ENCODE results near the gene ZFP36. TPM values are rescaled to one million over a fixed set of nuclear protein-coding genes. Genes with fewer than 3 reads are reported as not detected.

Gene ZFP36
- total RNA-seq, 1 experiment from 2014 or later: 36.3 TPM

Small RNAs within 50 kb of the gene (microRNA-seq; reads per million reads assigned to microRNA genes)
- not detected for gene MIR4530 (ENCODE audit: borderline number of aligned reads, borderline replicate concordance)

Other genes starting within 250 kb of the ZFP36 start
- gene NCCRP1, start 209.9 kb upstream of the ZFP36 start, total RNA-seq (2021): 22.7 and 23.2 TPM in 2 replicates
- gene SYCN, start 202.6 kb upstream of the ZFP36 start, total RNA-seq (2021): not detected in 2 replicates
- gene IFNL3, start 161.8 kb upstream of the ZFP36 start, total RNA-seq (2021): not detected in 2 replicates
- gene IFNL4, start 158.0 kb upstream of the ZFP36 start, total RNA-seq (2021): not detected in 2 replicates
- not detected in 2 replicates for gene IFNL2, start 138.5 kb upstream of the ZFP36 start, total RNA-seq (2021)
- not detected in 2 replicates for gene IFNL1, start 110.4 kb upstream of the ZFP36 start, total RNA-seq (2021)
- 2.3 and 4.0 TPM in 2 replicates for gene LRFN1, start 86.0 kb upstream of the ZFP36 start, total RNA-seq (2021)
- gene GMFG, start 70.8 kb upstream of the ZFP36 start, total RNA-seq (2021): 0.78 TPM in 1 of 2 replicates, not detected in the other
- 152 and 163 TPM in 2 replicates for gene SAMD4B, start 64.4 kb upstream of the ZFP36 start, total RNA-seq (2021)
- gene PAF1, start 15.7 kb upstream of the ZFP36 start, total RNA-seq (2021): 54.3 and 61.1 TPM in 2 replicates
- gene MED29, start 15.5 kb upstream of the ZFP36 start, total RNA-seq (2021): 18.6 and 30.9 TPM in 2 replicates
- 26.1 and 32.1 TPM in 2 replicates for gene PLEKHG2, start 5.8 kb downstream of the ZFP36 start, total RNA-seq (2021)
- 2,510 and 2,860 TPM in 2 replicates for gene RPS16, start 29.1 kb downstream of the ZFP36 start, total RNA-seq (2021)
- 99.7 and 118 TPM in 2 replicates for gene SUPT5H, start 38.7 kb downstream of the ZFP36 start, total RNA-seq (2021)
- gene TIMM50, start 74.0 kb downstream of the ZFP36 start, total RNA-seq (2021): 85.5 and 95.9 TPM in 2 replicates
- 1.4 and 3.6 TPM in 2 replicates for gene DLL3, start 92.1 kb downstream of the ZFP36 start, total RNA-seq (2021)
- 0.35 TPM in 1 of 2 replicates, not detected in the other for gene SELENOV, start 108.3 kb downstream of the ZFP36 start, total RNA-seq (2021)
- gene EID2B, start 126.0 kb downstream of the ZFP36 start, total RNA-seq (2021): 2.3 and 3.4 TPM in 2 replicates
- gene EID2, start 133.3 kb downstream of the ZFP36 start, total RNA-seq (2021): 14.6 TPM in 2 replicates
- gene LGALS13, start 195.7 kb downstream of the ZFP36 start, total RNA-seq (2021): not detected in 2 replicates
- not detected in 2 replicates for gene LGALS16, start 249.1 kb downstream of the ZFP36 start, total RNA-seq (2021)